SK-N-SH (cell line): Measurements from ENCODE around the gene EVC2.

Experiments used
- CTCF ChIP-seq: fragments of 200-600 bp; sonication (generic); IDR thresholded peaks from 2 replicates; pipeline ENCODE4 v1.6.1; 2017; ENCODE audit warnings: antibody characterized with exemption, mild to moderate bottlenecking, moderate library complexity
- EP300 ChIP-seq, 2 experiments: IDR thresholded peaks; 2 replicates each; pipeline versions ENCODE4 v1.4.0 to v1.6.1; 2012; ENCODE audit warnings: borderline replicate concordance in 1 of 2, low read depth in 1 of 2, low read length in 1 of 2
- EZH2phosphoT487 ChIP-seq: fragments of 200-600 bp; sonication (generic); IDR thresholded peaks from 2 replicates; pipeline ENCODE4 v1.6.1; 2017; ENCODE audit warnings: low read depth, mixed run types, mild to moderate bottlenecking, antibody characterized with exemption, moderate library complexity, borderline replicate concordance
- FOXJ3 ChIP-seq: sonication (generic); formaldehyde crosslinking; IDR thresholded peaks from 2 replicates; pipeline ENCODE4 v1.5.1; 2020; ENCODE audit warnings: mild to moderate bottlenecking, missing genetic modification reagents
- MAX ChIP-seq: IDR thresholded peaks from 2 replicates; pipeline ENCODE4 v1.4.0; 2012; ENCODE audit warnings: low read depth
- POLR2AphosphoS5 ChIP-seq: IDR thresholded peaks from 2 replicates; pipeline ENCODE4 v1.6.1; 2012; ENCODE audit warnings: low read depth, low read length
- RAD21 ChIP-seq: IDR thresholded peaks from 2 replicates; pipeline ENCODE4 v1.6.1; 2012; ENCODE audit warnings: mild to moderate bottlenecking, low read length
- REST ChIP-seq: IDR thresholded peaks from 2 replicates; pipeline ENCODE4 v1.6.1; 2012; ENCODE audit warnings: mild to moderate bottlenecking, low read depth, low read length, moderate library complexity
- RFX5 ChIP-seq: IDR thresholded peaks from 2 replicates; pipeline ENCODE4 v1.6.1; 2012; ENCODE audit warnings: mild to moderate bottlenecking, improper control_type of control experiment, low read length
- RXRA ChIP-seq: IDR thresholded peaks from 2 replicates; pipeline ENCODE4 v1.4.0; 2012; ENCODE audit warnings: low read depth, mild to moderate bottlenecking, borderline replicate concordance
- SMC3 ChIP-seq: IDR thresholded peaks from 2 replicates; pipeline ENCODE4 v1.6.1; 2012; ENCODE audit warnings: low read depth, low read length, improper control_type of control experiment
- TAF1 ChIP-seq: IDR thresholded peaks from 2 replicates; pipeline ENCODE4 v1.6.1; 2012; ENCODE audit warnings: low read depth, mild to moderate bottlenecking, low read length, moderate library complexity, borderline replicate concordance
- TEAD4 ChIP-seq: IDR thresholded peaks from 2 replicates; pipeline ENCODE4 v1.4.0; 2012; ENCODE audit warnings: mild to moderate bottlenecking, borderline replicate concordance; ENCODE audit not compliant: insufficient read depth
- USF1 ChIP-seq: IDR thresholded peaks from 2 replicates; pipeline ENCODE4 v1.4.0; 2012; ENCODE audit warnings: low read depth, borderline replicate concordance

- TF ChIP-seq POLR2AphosphoS5, result no peak
- no peak for TF ChIP-seq RFX5
- no peak for TF ChIP-seq CTCF
- TF ChIP-seq MAX, result no peak
- TF ChIP-seq FOXJ3 (CRISPR knock-in tag), result no peak
- TF ChIP-seq SMC3, result no peak
- TF ChIP-seq TAF1, result no peak
- TF ChIP-seq EZH2phosphoT487, result no peak
- TF ChIP-seq REST, result no peak
- TF ChIP-seq EP300 (IDR thresholded peaks at IDR 0.05; ENCODE audit: borderline replicate concordance in 1 of 2, low read depth in 1 of 2, low read length in 1 of 2), result no peak
- no peak for TF ChIP-seq RXRA
- TF ChIP-seq USF1, result no peak
- no peak for TF ChIP-seq TEAD4
- TF ChIP-seq RAD21, result no peak
These were observed 167.2 kb downstream of the EVC2 start for GRCh38 chr4:5541169-5541568.
